K562 (cell line): Measurements from ENCODE around the gene PHF21A.

ENCODE experiments used
- ELF1 ChIP-seq: fragments of 200-800 bp; sonication (Bioruptor generic); IDR thresholded peaks from 2 replicates; pipeline ENCODE4 v1.6.1; 2016; ENCODE audit warnings: missing genetic modification characterization, missing compliant biosample characterization
- GTF2F1 ChIP-seq: IDR thresholded peaks from 2 replicates; pipeline ENCODE4 v1.6.1; 2011; ENCODE audit warnings: low read depth, low read length, improper control_type of control experiment
- KLF6 ChIP-seq: fragments of 250-450 bp; sonication (Bioruptor Pico); IDR thresholded peaks from 2 replicates; pipeline ENCODE4 v1.4.0; 2020; ENCODE audit warnings: mild to moderate bottlenecking, moderate library complexity, borderline replicate concordance
- ZBED1 ChIP-seq: IDR thresholded peaks from 2 replicates; pipeline ENCODE4 v1.6.1; 2014
- TF ChIP-seq, protein P1 (sequence below), 3 experiments: IDR thresholded peaks in 2 of 3; conservative IDR thresholded peaks in 1 of 3; 2 replicates each; pipeline ENCODE4 v1.5.1; 2011 to 2012; ENCODE audit warnings: low read length in 3 of 3, mild to moderate bottlenecking in 3 of 3, control low read depth in 2 of 3, improper control_type of control experiment in 1 of 3, inconsistent platforms in 1 of 3, low read depth in 1 of 3, mixed read lengths in 1 of 3, moderate library complexity in 1 of 3; ENCODE audit not compliant: insufficient read depth in 2 of 3

DNA sequence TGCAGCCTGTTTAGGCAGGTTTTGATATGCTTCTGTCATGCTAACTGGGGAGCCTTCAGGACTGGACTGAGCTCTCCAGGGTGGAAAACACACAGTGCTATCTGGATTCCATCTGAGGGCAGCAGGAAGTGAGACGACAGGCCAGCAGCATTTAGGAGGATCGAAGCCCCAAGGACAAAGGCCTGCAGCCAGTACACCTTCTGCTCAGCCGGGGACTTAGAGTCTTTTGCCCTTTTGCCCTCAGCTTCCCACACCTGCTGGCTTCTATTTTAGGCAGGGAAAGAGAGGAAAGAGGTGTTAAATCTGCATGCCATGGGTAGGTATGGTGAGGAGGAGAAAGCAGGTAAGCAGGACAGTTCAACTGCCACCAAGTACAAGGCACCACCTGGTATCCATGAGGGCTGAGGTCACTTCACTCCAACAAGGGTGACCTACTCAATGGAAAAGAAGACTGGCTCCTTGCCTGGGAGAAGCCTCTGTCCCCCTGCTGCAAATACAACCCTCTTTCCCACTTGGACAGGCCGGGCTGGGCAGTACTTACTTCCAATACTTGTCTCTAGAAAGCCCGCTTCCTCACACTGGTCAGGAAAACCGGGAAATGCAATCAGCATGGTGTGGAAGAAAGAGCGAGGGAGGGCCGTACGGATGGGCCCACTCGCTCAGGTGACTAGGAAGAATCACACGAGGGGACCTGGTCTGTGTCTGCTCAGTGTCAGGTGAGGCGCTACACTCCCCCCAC is 186.5 kb downstream of the PHF21A start:
- no peak for TF ChIP-seq ZBED1
- TF ChIP-seq KLF6 (CRISPR knock-in tag): no peak
- TF ChIP-seq, protein P1, sequence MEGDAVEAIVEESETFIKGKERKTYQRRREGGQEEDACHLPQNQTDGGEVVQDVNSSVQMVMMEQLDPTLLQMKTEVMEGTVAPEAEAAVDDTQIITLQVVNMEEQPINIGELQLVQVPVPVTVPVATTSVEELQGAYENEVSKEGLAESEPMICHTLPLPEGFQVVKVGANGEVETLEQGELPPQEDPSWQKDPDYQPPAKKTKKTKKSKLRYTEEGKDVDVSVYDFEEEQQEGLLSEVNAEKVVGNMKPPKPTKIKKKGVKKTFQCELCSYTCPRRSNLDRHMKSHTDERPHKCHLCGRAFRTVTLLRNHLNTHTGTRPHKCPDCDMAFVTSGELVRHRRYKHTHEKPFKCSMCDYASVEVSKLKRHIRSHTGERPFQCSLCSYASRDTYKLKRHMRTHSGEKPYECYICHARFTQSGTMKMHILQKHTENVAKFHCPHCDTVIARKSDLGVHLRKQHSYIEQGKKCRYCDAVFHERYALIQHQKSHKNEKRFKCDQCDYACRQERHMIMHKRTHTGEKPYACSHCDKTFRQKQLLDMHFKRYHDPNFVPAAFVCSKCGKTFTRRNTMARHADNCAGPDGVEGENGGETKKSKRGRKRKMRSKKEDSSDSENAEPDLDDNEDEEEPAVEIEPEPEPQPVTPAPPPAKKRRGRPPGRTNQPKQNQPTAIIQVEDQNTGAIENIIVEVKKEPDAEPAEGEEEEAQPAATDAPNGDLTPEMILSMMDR (IDR thresholded peaks at IDR 0.05 in 2 of 3, conservative IDR thresholded peaks at IDR 0.05 in 1 of 3; ENCODE audit: insufficient read depth in 2 of 3, low read depth in 1 of 3, low read length in 3 of 3): no peak
- TF ChIP-seq GTF2F1: no peak
- no peak for TF ChIP-seq ELF1
